ENCODE measurements around the gene TEX264. TPM values are rescaled to one million over a fixed set of nuclear protein-coding genes. Genes with fewer than 3 reads are reported as not detected.

Gene TEX264
- total and polyA plus RNA-seq, 2 of the 13 experiments (the other 11 are each of a cell fraction or from before 2014, with no cell fraction given), result 35.2 to 52.1 TPM

DNA sequence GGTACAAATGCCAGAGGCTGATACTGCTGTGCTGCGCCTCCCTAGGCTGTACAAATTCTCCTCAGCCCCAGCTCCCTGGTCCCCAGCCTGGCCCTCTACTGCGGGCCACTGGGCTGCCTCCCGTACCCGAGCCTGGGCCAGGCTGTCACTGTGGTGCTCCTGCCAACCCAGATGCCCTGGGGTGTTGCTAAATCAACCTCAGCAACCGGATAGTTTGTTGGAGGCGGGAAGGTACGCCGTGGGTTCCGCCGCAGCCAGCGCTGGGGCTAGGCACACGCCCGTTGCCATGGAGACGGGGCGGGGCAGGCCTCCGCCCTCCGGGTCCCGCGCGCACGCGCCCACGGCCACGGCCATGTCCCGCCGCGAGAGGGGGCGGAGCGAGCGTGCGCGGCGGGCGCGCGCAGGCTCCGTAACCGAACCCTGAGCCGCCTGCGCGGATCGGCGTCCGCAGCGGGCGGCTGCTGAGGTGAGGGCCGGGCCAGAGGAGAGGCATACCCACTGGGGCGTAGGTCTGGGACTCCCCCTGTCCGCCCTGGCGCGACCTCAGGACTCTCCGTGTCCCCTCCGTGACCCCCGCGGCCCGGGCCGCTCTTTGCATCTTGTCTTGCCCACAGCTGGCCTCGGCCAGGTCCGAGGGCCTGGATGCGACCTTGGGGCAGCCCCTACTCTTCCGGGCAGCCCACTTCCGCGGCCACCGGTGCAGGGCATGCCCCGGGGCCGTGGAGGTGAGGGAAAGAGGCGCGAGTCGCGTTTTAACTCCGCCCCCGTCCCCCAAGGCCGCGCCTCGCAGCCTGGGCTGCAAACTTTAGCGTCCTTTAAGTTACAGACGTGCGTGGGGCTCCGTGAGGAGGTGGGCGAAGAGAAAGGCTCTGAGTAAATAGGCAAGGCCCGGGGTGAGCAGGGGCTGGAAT is at the start of gene TEX264 (continued):
- TF ChIP-seq, protein P1, sequence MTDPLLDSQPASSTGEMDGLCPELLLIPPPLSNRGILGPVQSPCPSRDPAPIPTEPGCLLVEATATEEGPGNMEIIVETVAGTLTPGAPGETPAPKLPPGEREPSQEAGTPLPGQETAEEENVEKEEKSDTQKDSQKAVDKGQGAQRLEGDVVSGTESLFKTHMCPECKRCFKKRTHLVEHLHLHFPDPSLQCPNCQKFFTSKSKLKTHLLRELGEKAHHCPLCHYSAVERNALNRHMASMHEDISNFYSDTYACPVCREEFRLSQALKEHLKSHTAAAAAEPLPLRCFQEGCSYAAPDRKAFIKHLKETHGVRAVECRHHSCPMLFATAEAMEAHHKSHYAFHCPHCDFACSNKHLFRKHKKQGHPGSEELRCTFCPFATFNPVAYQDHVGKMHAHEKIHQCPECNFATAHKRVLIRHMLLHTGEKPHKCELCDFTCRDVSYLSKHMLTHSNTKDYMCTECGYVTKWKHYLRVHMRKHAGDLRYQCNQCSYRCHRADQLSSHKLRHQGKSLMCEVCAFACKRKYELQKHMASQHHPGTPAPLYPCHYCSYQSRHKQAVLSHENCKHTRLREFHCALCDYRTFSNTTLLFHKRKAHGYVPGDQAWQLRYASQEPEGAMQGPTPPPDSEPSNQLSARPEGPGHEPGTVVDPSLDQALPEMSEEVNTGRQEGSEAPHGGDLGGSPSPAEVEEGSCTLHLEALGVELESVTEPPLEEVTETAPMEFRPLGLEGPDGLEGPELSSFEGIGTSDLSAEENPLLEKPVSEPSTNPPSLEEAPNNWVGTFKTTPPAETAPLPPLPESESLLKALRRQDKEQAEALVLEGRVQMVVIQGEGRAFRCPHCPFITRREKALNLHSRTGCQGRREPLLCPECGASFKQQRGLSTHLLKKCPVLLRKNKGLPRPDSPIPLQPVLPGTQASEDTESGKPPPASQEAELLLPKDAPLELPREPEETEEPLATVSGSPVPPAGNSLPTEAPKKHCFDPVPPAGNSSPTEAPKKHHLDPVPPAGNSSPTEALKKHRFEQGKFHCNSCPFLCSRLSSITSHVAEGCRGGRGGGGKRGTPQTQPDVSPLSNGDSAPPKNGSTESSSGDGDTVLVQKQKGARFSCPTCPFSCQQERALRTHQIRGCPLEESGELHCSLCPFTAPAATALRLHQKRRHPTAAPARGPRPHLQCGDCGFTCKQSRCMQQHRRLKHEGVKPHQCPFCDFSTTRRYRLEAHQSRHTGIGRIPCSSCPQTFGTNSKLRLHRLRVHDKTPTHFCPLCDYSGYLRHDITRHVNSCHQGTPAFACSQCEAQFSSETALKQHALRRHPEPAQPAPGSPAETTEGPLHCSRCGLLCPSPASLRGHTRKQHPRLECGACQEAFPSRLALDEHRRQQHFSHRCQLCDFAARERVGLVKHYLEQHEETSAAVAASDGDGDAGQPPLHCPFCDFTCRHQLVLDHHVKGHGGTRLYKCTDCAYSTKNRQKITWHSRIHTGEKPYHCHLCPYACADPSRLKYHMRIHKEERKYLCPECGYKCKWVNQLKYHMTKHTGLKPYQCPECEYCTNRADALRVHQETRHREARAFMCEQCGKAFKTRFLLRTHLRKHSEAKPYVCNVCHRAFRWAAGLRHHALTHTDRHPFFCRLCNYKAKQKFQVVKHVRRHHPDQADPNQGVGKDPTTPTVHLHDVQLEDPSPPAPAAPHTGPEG (CRISPR knock-in tag; IDR thresholded peaks at IDR 0.05), result peak; percentile 53; the same call in 1 of the 2 replicates
- TF ChIP-seq ZNF619 (CRISPR knock-in tag; IDR thresholded peaks at IDR 0.05) (no peak), DNMT1 (CRISPR knock-in tag; IDR thresholded peaks at IDR 0.05) (no peak), ZNF317 (CRISPR knock-in tag; IDR thresholded peaks at IDR 0.05) (peak; percentile 48; the same call in 1 of the 2 replicates), SIX1 (CRISPR knock-in tag; IDR thresholded peaks at IDR 0.05; ENCODE audit: borderline replicate concordance) (no peak), REXO4 (CRISPR knock-in tag; IDR thresholded peaks at IDR 0.05; ENCODE audit: borderline replicate concordance) (no peak), MBNL3 (CRISPR knock-in tag; conservative IDR thresholded peaks at IDR 0.05) (no peak), STAG1 (CRISPR knock-in tag; IDR thresholded peaks at IDR 0.05) (no peak), ZSCAN9 (CRISPR knock-in tag; IDR thresholded peaks at IDR 0.05; ENCODE audit: borderline replicate concordance) (no peak), FOXK1 (CRISPR knock-in tag; IDR thresholded peaks at IDR 0.05; ENCODE audit: borderline replicate concordance, low read depth) (no peak), HNRNPLL (IDR thresholded peaks at IDR 0.05; ENCODE audit: low read depth, low read length, poor library complexity, severe bottlenecking) (peak; percentile 95), KLF16 (CRISPR knock-in tag; IDR thresholded peaks at IDR 0.05) (no peak; a peak in 1 of 4 replicates), CHD2 (IDR thresholded peaks at IDR 0.05; ENCODE audit: low read depth, low read length) (no peak), MYC (CRISPR knock-in tag; IDR thresholded peaks at IDR 0.05; ENCODE audit: borderline replicate concordance) (no peak), KDM2A (CRISPR knock-in tag; IDR thresholded peaks at IDR 0.05; ENCODE audit: borderline replicate concordance, low read depth) (no peak; the same call in 1 of the 2 replicates), ZNF292 (CRISPR knock-in tag; IDR thresholded peaks at IDR 0.05; ENCODE audit: borderline replicate concordance, low read depth) (no peak), RCOR2 (CRISPR knock-in tag; IDR thresholded peaks at IDR 0.05) (no peak), HNRNPH1 (optimal IDR thresholded peaks at IDR 0.05; ENCODE audit: low read depth, low read length) (no peak), HHEX (CRISPR knock-in tag; IDR thresholded peaks at IDR 0.05) (no peak), U2AF2 (IDR thresholded peaks at IDR 0.05; ENCODE audit: low read depth, low read length) (no peak), ZBTB42 (CRISPR knock-in tag; IDR thresholded peaks at IDR 0.05) (no peak), ZNF30 (CRISPR knock-in tag; IDR thresholded peaks at IDR 0.05) (no peak), SMAD9 (CRISPR knock-in tag; IDR thresholded peaks at IDR 0.05) (no peak)
- TF ChIP-seq, protein P2, sequence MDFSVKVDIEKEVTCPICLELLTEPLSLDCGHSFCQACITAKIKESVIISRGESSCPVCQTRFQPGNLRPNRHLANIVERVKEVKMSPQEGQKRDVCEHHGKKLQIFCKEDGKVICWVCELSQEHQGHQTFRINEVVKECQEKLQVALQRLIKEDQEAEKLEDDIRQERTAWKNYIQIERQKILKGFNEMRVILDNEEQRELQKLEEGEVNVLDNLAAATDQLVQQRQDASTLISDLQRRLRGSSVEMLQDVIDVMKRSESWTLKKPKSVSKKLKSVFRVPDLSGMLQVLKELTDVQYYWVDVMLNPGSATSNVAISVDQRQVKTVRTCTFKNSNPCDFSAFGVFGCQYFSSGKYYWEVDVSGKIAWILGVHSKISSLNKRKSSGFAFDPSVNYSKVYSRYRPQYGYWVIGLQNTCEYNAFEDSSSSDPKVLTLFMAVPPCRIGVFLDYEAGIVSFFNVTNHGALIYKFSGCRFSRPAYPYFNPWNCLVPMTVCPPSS (IDR thresholded peaks at IDR 0.05), result no peak
